HEK293T (cell line): ENCODE results near the gene VPS13A.

Experiments
- CTCF ChIA-PET: fragments of 350-600 bp; formaldehyde crosslinking; extraction: SDS; loops from one replicate; lab custom pipeline; 2021; ENCODE audit warnings: antibody characterized with exemption, inconsistent platforms; lab: Yijun Ruan, JAX
- POLR2A ChIA-PET: fragments of 350-600 bp; formaldehyde crosslinking; extraction: SDS; loops from one replicate; lab custom pipeline; 2020; ENCODE audit warnings: antibody characterized with exemption, inconsistent platforms; lab: Yijun Ruan, JAX
- DNase-seq: peaks from one replicate; pipeline ENCODE4 v3.0.0; 2012; ENCODE audit warnings: mixed read lengths; ENCODE audit errors: extremely low spot score
- ARNT ChIP-seq: fragments of 450-650 bp; IDR thresholded peaks from 2 replicates; pipeline ENCODE4 v1.6.1; 2017; ENCODE audit warnings: mild to moderate bottlenecking
- BHLHE40 ChIP-seq: fragments of 450-650 bp; IDR thresholded peaks from 2 replicates; pipeline ENCODE4 v1.6.1; 2016; ENCODE audit warnings: mild to moderate bottlenecking, moderate library complexity, borderline replicate concordance
- CTBP1 ChIP-seq: fragments of 450-650 bp; IDR thresholded peaks from 2 replicates; pipeline ENCODE4 v1.6.1; 2016; ENCODE audit warnings: borderline replicate concordance
- ELF4 ChIP-seq: fragments of 450-650 bp; IDR thresholded peaks from 2 replicates; pipeline ENCODE4 v1.6.1; 2017; ENCODE audit warnings: antibody characterized with exemption
- FOXA1 ChIP-seq: fragments of 450-650 bp; IDR thresholded peaks from 2 replicates; pipeline ENCODE4 v1.6.1; 2016; ENCODE audit warnings: mild to moderate bottlenecking
- FOXK2 ChIP-seq: fragments of 450-650 bp; IDR thresholded peaks from 2 replicates; pipeline ENCODE4 v1.6.1; 2016; ENCODE audit warnings: mild to moderate bottlenecking
- FOXM1 ChIP-seq: fragments of 450-650 bp; IDR thresholded peaks from 2 replicates; pipeline ENCODE4 v1.6.1; 2017; ENCODE audit warnings: mild to moderate bottlenecking, borderline replicate concordance
- HDGF ChIP-seq: fragments of 450-650 bp; IDR thresholded peaks from 2 replicates; pipeline ENCODE4 v1.6.1; 2017; ENCODE audit warnings: antibody characterized with exemption, borderline replicate concordance
- L3MBTL2 ChIP-seq: fragments of 450-650 bp; conservative IDR thresholded peaks from 2 replicates; pipeline ENCODE4 v1.6.1; 2016; ENCODE audit warnings: mild to moderate bottlenecking
- LEF1 ChIP-seq: fragments of 450-650 bp; IDR thresholded peaks from 2 replicates; pipeline ENCODE4 v1.6.1; 2017; ENCODE audit warnings: mild to moderate bottlenecking, borderline replicate concordance
- NFRKB ChIP-seq: fragments of 450-650 bp; IDR thresholded peaks from 2 replicates; pipeline ENCODE4 v1.6.1; 2016; ENCODE audit warnings: mild to moderate bottlenecking, moderate library complexity
- PKNOX1 ChIP-seq: fragments of 450-650 bp; IDR thresholded peaks from 2 replicates; pipeline ENCODE4 v1.6.1; 2016
- SP1 ChIP-seq: fragments of 450-650 bp; IDR thresholded peaks from 2 replicates; pipeline ENCODE4 v1.6.1; 2017
- SUZ12 ChIP-seq: fragments of 450-650 bp; IDR thresholded peaks from 2 replicates; pipeline ENCODE4 v1.6.1; 2016; ENCODE audit warnings: mild to moderate bottlenecking
- TARDBP ChIP-seq: fragments of 450-650 bp; IDR thresholded peaks from 2 replicates; pipeline ENCODE4 v1.6.1; 2016
- ZNF384 ChIP-seq: fragments of 450-650 bp; IDR thresholded peaks from 2 replicates; pipeline ENCODE4 v1.6.1; 2016

VPS13A gene

GRCh38 chr9:77212801-77213200 lies 35.5 kb downstream of the VPS13A start:
- TF ChIP-seq PKNOX1: 0 out of 2 replicates have a peak, but pooled peaks have one; percentile 4
- TF ChIP-seq NFRKB: no peak
- POLR2A ChIA-PET: no interaction called here
- no peak for DNase-seq
- CTCF ChIA-PET: no interaction called here

GRCh38 chr9:77215874-77216273 lies 38.5 kb downstream of the VPS13A start:
- TF ChIP-seq ZNF384: peak; percentile 66
- TF ChIP-seq ELF4: no peak
- DNase-seq: peak; percentile 28
- ChIA-PET CTCF (interaction anchor here (0.8 to 1.3 kb wide), 3 partner anchors 15 to 49 kb away, joined by 4 to 5 read pairs (median 5); no protein-coding TSS in a partner anchor), POLR2A (no interaction called here)

- ChIA-PET POLR2A (no interaction called here), CTCF (no interaction called here)
- no peak for TF ChIP-seq PKNOX1
- DNase-seq: peak; percentile 17
These were observed 41.3 kb downstream of the VPS13A start for GRCh38 chr9:77218612-77219011.

- DNase-seq: no peak
- ChIA-PET POLR2A (no interaction called here), CTCF (no interaction called here)
- TF ChIP-seq FOXK2 (no peak), CTBP1 (no peak), ZNF384 (no peak), L3MBTL2 (no peak), LEF1 (no peak), ELF4 (no peak), SUZ12 (no peak), FOXA1 (no peak), ARNT (no peak), NFRKB (no peak), PKNOX1 (no peak), TARDBP (no peak), HDGF (no peak), FOXM1 (no peak), SP1 (no peak), BHLHE40 (no peak)
These were observed 44.1 kb downstream of the VPS13A start for GRCh38 chr9:77221431-77221830.

GRCh38 chr9:77224746-77225312 lies 47.5 kb downstream of the VPS13A start:
- ChIA-PET CTCF (no interaction called here), POLR2A (no interaction called here)
- TF ChIP-seq CTBP1 (no peak), PKNOX1 (no peak), FOXM1 (no peak), ARNT (no peak), ELF4 (no peak), NFRKB (no peak), FOXK2 (no peak), BHLHE40 (no peak), SUZ12 (no peak), ZNF384 (no peak)
- DNase-seq: no peak

- POLR2A ChIA-PET: no interaction called here
These were observed 59.4 kb downstream of the VPS13A start for GRCh38 chr9:77236693-77237092.

GRCh38 chr9:77237896-77238295 lies 60.6 kb downstream of the VPS13A start:
- TF ChIP-seq PKNOX1 (no peak), ARNT (no peak), SP1 (no peak), LEF1 (no peak), BHLHE40 (no peak), CTBP1 (no peak), TARDBP (no peak), FOXM1 (no peak), HDGF (no peak), SUZ12 (no peak), FOXA1 (no peak), ZNF384 (no peak), NFRKB (no peak), FOXK2 (no peak), L3MBTL2 (no peak), ELF4 (no peak)
- DNase-seq: no peak
- CTCF ChIA-PET: no interaction called here
- POLR2A ChIA-PET: no interaction called here

More at GRCh38 chr9:77236693-77237092, 59.4 kb downstream of the VPS13A start:
- TF ChIP-seq NFRKB: no peak
- TF ChIP-seq ARNT: no peak
- no peak for TF ChIP-seq ZNF384
- no peak for DNase-seq
- CTCF ChIA-PET: no interaction called here
